AG10803 (cell line): ENCODE results near the gene CDHR1.
"Not testable (repeated sequence)": the region's sequence is repeated elsewhere in the genome, so short reads cannot be mapped to it uniquely, and the experiment has no call there.

Experiments
- DNase-seq: peaks from one replicate; pipeline ENCODE4 v3.0.0; 2010; ENCODE audit warnings: low read depth
- H3K4me3 ChIP-seq: 2 replicates; pipeline ENCODE4 v1.5.1; 2011; ENCODE audit warnings: mild to moderate bottlenecking, low read length, control low read depth
- CTCF ChIP-seq: conservative IDR thresholded peaks from 2 replicates; pipeline ENCODE4 v1.5.1; 2011; ENCODE audit warnings: mild to moderate bottlenecking, low read length, control low read depth, inconsistent platforms

CDHR1 gene

GRCh38 chr10:84176836-84177474 lies 17.4 kb upstream of the CDHR1 start:
- no peak overlapping the region for H3K4me3 ChIP-seq
- TF ChIP-seq CTCF: no peak
- DNase-seq: no peak

GRCh38 chr10:84177541-84178141 lies 16.7 kb upstream of the CDHR1 start:
- no peak for TF ChIP-seq CTCF
- no peak for DNase-seq
- no peak overlapping the region for H3K4me3 ChIP-seq

- no peak overlapping the region for H3K4me3 ChIP-seq
- DNase-seq: no peak
- no peak for TF ChIP-seq CTCF
These were observed 16.2 kb upstream of the CDHR1 start for GRCh38 chr10:84178160-84178609.

- DNase-seq: peak; percentile 74
- no peak for TF ChIP-seq CTCF
- no peak overlapping the region for H3K4me3 ChIP-seq
These were observed 15.2 kb upstream of the CDHR1 start for GRCh38 chr10:84179059-84179710.

- H3K4me3 ChIP-seq, DNase-seq: not testable (repeated sequence)
These were observed 14.0 kb upstream of the CDHR1 start for GRCh38 chr10:84180386-84180785.

GRCh38 chr10:84181631-84182030 lies 12.7 kb upstream of the CDHR1 start:
- H3K4me3 ChIP-seq: no peak overlapping the region
- DNase-seq: no peak
- TF ChIP-seq CTCF: no peak

GRCh38 chr10:84184517-84184916 lies 9.8 kb upstream of the CDHR1 start:
- no peak for DNase-seq
- H3K4me3 ChIP-seq: no peak overlapping the region
- TF ChIP-seq CTCF: no peak
